Liver (tissue), 9 donors: ENCODE data around the gene IP6K3. TPM values are rescaled to one million over a fixed set of nuclear protein-coding genes. Genes with fewer than 3 reads are reported as not detected.

Source experiments
- DNase-seq: peaks from one replicate; pipeline ENCODE4 v3.0.0-alpha.2; 2017; ENCODE audit warnings: low spot score
- H3K27ac ChIP-seq, 2 donors: one replicate each; pipeline ENCODE4 v1.7.0; 2013; ENCODE audit warnings: inconsistent platforms in 2 of 2, low read length in 2 of 2, control low read depth in 1 of 2, low read depth in 1 of 2, mild to moderate bottlenecking in 1 of 2
- H3K27me3 ChIP-seq, 4 donors: one replicate each; pipeline versions ENCODE4 v1.6.1 to v1.7.0; 2013; ENCODE audit warnings: low read length in 3 of 4, inconsistent platforms in 1 of 4, mild to moderate bottlenecking in 1 of 4, moderate library complexity in 1 of 4; ENCODE audit not compliant: control insufficient read depth in 4 of 4, insufficient read depth in 4 of 4
- H3K36me3 ChIP-seq, 4 donors: one replicate each; pipeline versions ENCODE4 v1.6.1 to v1.7.0; 2013; ENCODE audit warnings: low read length in 3 of 4, mild to moderate bottlenecking in 3 of 4, low read depth in 1 of 4, moderate library complexity in 1 of 4; ENCODE audit not compliant: control insufficient read depth in 4 of 4, insufficient read depth in 3 of 4
- H3K4me1 ChIP-seq, 4 donors: one replicate each; pipeline versions ENCODE4 v1.6.1 to v1.7.0; 2013; ENCODE audit warnings: low read length in 3 of 4, mild to moderate bottlenecking in 3 of 4, moderate library complexity in 1 of 4; ENCODE audit not compliant: control insufficient read depth in 4 of 4, insufficient read depth in 4 of 4
- H3K4me3 ChIP-seq, 3 donors: one replicate each; pipeline versions ENCODE4 v1.6.1 to v1.7.0; 2013; ENCODE audit warnings: low read length in 3 of 3, control low read depth in 1 of 3, low read depth in 1 of 3, mild to moderate bottlenecking in 1 of 3
- H3K9ac ChIP-seq, 2 donors: one replicate each; pipeline ENCODE4 v1.7.0; 2013; ENCODE audit warnings: low read length in 2 of 2, mild to moderate bottlenecking in 2 of 2, moderate library complexity in 2 of 2, control low read depth in 1 of 2, low read depth in 1 of 2
- H3K9me3 ChIP-seq, 4 donors: one replicate each; pipeline versions ENCODE4 v1.6.1 to v1.7.0; 2013; ENCODE audit warnings: low read length in 3 of 4; ENCODE audit not compliant: control insufficient read depth in 4 of 4
- EGR1 ChIP-seq, 2 donors: IDR thresholded peaks; 2 replicates each; pipeline ENCODE4 v1.6.1; 2016 to 2018; ENCODE audit warnings: antibody characterized with exemption in 2 of 2, low read depth in 2 of 2
- FOXA1 ChIP-seq: IDR thresholded peaks from 2 replicates; pipeline ENCODE4 v1.6.1; 2016; ENCODE audit warnings: antibody characterized with exemption
- FOXA2 ChIP-seq: IDR thresholded peaks from 2 replicates; pipeline ENCODE4 v1.6.1; 2016; ENCODE audit warnings: antibody characterized with exemption
- GABPA ChIP-seq, 2 donors: IDR thresholded peaks in 1 of 2; conservative IDR thresholded peaks in 1 of 2; 2 replicates each; pipeline ENCODE4 v1.6.1; 2016; ENCODE audit warnings: antibody characterized with exemption in 2 of 2, mild to moderate bottlenecking in 1 of 2, moderate library complexity in 1 of 2
- HNF4G ChIP-seq: IDR thresholded peaks from 2 replicates; pipeline ENCODE4 v1.6.1; 2016; ENCODE audit warnings: antibody characterized with exemption
- JUND ChIP-seq, 2 donors: IDR thresholded peaks; 2 replicates each; pipeline ENCODE4 v1.6.1; 2016; ENCODE audit warnings: antibody characterized with exemption in 2 of 2
- MAX ChIP-seq: IDR thresholded peaks from 2 replicates; pipeline ENCODE4 v1.6.1; 2016; ENCODE audit warnings: antibody characterized with exemption
- NR2F2 ChIP-seq: IDR thresholded peaks from 2 replicates; pipeline ENCODE4 v1.6.1; 2016; ENCODE audit warnings: antibody characterized with exemption
- RAD21 ChIP-seq, 2 donors: IDR thresholded peaks; 2 replicates each; pipeline ENCODE4 v1.6.1; 2016; ENCODE audit warnings: antibody characterized with exemption in 2 of 2, mild to moderate bottlenecking in 2 of 2
- REST ChIP-seq: IDR thresholded peaks from 2 replicates; pipeline ENCODE4 v1.6.1; 2016; ENCODE audit warnings: antibody characterized with exemption, mild to moderate bottlenecking
- RXRA ChIP-seq, 2 donors: IDR thresholded peaks; 2 replicates each; pipeline ENCODE4 v1.6.1; 2017 to 2018; ENCODE audit warnings: antibody characterized with exemption in 2 of 2, mild to moderate bottlenecking in 1 of 2
- SP1 ChIP-seq: IDR thresholded peaks from 2 replicates; pipeline ENCODE4 v1.6.1; 2018; ENCODE audit warnings: antibody characterized with exemption, mild to moderate bottlenecking
- TAF1 ChIP-seq: conservative IDR thresholded peaks from 2 replicates; pipeline ENCODE4 v1.6.1; 2016; ENCODE audit warnings: antibody characterized with exemption, mild to moderate bottlenecking
- YY1 ChIP-seq: IDR thresholded peaks from 2 replicates; pipeline ENCODE4 v1.6.1; 2016; ENCODE audit warnings: antibody characterized with exemption, mild to moderate bottlenecking
- WGBS: extraction: QIAGEN DNeasy Blood & Tissue Kit; methylation state at CpG from one replicate; pipeline ENCODE4 v1.1.7; 2013; 5-methylcytosine and 5-hydroxymethylcytosine counted together
- polyA plus RNA-seq, 2 donors: library from polyadenylated mRNA; stranded (reverse) in 1 of 2; unstranded in 1 of 2; fragments of 200-250 nt in 1 of 2; fragments of >200 nt in 1 of 2; fragmentation: Nextera tagmentation in 1 of 2; extraction: Ambion mirVana in 1 of 2; gene quantifications; one replicate each; pipeline versions ENCODE4 v1.2.1 to v1.2.3, GENCODE V29; 2013 to 2015
- total RNA-seq, 2 donors: library from RNA; depleted of rRNA; stranded (reverse); fragments of >200 nt; gene quantifications; one replicate each; pipeline ENCODE4 v1.2.3, GENCODE V29; 2014
- TF ChIP-seq, protein P1 (sequence below): fragments of 150-350 bp; IDR thresholded peaks from 2 replicates; pipeline ENCODE4 v1.5.1; 2017; ENCODE audit warnings: improper control_type of control experiment, low read depth, low read length; ENCODE audit not compliant: missing input control
- TF ChIP-seq, protein P2 (sequence below): IDR thresholded peaks from 2 replicates; pipeline ENCODE4 v1.6.1; 2016; ENCODE audit warnings: antibody characterized with exemption
- TF ChIP-seq, protein P3 (sequence below): IDR thresholded peaks from 2 replicates; pipeline ENCODE4 v1.6.1; 2016; ENCODE audit warnings: antibody characterized with exemption
- donor health status: healthy.
- donor health status: healthy.
- donor health status: healthy.
- donor health status: healthy.
- donor health status: healthy.

The IP6K3 gene
- total and polyA plus RNA-seq, 4 donors, result 1.5 to 12.9 (median 6.7) TPM

DNA sequence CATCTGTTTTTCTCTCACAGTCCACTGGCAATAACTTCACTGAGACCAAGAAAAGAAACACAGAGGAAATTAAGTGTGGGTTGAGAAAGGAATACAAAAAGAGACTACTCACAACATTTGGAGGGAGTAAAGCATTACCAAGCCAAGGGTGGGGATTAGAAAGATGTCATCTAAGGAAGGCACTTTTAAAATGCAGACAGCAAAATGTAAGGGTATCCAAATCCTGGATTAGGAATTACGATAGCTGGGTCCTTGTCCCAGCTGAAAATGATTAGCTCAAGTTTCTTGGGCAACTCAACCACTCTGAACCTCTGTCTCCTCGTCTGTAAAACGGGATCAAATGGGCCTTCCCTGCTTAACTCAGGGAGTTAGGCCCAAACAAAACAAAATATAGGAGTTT is 40.0 kb upstream of the IP6K3 start:
- peak overlapping the region in 1 of 2 donors; percentile 1 for H3K9ac ChIP-seq
- H3K36me3 ChIP-seq, result peaks cover 4 to 23% (median 16%) of the 10 kb centered on the region in 4 donors
- H3K9me3 ChIP-seq, result no peaks in the 10 kb centered on the region
- peaks cover 1 to 24% (median 17%) of the 10 kb centered on the region in 4 donors for H3K4me1 ChIP-seq
- TF ChIP-seq RXRA (IDR thresholded peaks at IDR 0.05) (no peak), FOXA2 (no peak), RAD21 (IDR thresholded peaks at IDR 0.05) (no peak), GABPA (IDR thresholded peaks at IDR 0.05 in 1 of 2, conservative IDR thresholded peaks at IDR 0.05 in 1 of 2) (no peak), HNF4G (no peak), REST (no peak), JUND (IDR thresholded peaks at IDR 0.05) (no peak), NR2F2 (no peak), MAX (no peak)
- TF ChIP-seq, protein P1, sequence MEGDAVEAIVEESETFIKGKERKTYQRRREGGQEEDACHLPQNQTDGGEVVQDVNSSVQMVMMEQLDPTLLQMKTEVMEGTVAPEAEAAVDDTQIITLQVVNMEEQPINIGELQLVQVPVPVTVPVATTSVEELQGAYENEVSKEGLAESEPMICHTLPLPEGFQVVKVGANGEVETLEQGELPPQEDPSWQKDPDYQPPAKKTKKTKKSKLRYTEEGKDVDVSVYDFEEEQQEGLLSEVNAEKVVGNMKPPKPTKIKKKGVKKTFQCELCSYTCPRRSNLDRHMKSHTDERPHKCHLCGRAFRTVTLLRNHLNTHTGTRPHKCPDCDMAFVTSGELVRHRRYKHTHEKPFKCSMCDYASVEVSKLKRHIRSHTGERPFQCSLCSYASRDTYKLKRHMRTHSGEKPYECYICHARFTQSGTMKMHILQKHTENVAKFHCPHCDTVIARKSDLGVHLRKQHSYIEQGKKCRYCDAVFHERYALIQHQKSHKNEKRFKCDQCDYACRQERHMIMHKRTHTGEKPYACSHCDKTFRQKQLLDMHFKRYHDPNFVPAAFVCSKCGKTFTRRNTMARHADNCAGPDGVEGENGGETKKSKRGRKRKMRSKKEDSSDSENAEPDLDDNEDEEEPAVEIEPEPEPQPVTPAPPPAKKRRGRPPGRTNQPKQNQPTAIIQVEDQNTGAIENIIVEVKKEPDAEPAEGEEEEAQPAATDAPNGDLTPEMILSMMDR, result no peak
- TF ChIP-seq, protein P2, sequence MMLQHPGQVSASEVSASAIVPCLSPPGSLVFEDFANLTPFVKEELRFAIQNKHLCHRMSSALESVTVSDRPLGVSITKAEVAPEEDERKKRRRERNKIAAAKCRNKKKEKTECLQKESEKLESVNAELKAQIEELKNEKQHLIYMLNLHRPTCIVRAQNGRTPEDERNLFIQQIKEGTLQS, result no peak
- DNase-seq, result no peak
- H3K27me3 ChIP-seq, result no peaks in the 10 kb centered on the region
- 90% methylated on average over 3 of the region's 3 CpGs for WGBS
- peak overlapping the region in 1 of 2 donors; percentile 94 for H3K27ac ChIP-seq
- H3K4me3 ChIP-seq, result no peak overlapping the region

DNA sequence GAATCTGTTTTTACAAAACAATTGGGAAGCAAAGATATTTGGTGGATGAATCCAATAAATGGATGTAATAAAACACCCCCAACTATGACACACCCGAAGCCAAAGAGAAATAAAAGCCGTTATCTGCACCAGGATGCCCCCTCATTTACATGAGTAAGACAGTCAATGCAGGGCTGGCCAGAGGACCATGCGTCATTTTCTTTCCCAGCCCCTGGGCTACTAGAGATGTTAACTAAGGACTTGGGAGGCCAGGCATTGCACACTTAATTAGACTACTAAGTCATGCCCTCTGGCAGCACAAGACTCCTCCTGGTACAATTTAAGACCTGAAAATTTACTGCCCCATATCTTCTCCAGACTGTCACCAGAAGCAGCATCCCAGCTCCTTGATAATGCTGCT is 39.1 kb upstream of the IP6K3 start:
- Histone ChIP-seq H3K27me3 (no peaks in the 10 kb centered on the region), H3K36me3 (peaks cover 4 to 27% (median 16%) of the 10 kb centered on the region in 4 donors), H3K9me3 (no peaks in the 10 kb centered on the region), H3K4me1 (peaks cover 1 to 24% (median 17%) of the 10 kb centered on the region in 4 donors), H3K4me3 (no peak overlapping the region), H3K9ac (no peak overlapping the region), H3K27ac (peak overlapping the region in 1 of 2 donors; percentile 94)
- DNase-seq, result no peak
- WGBS, result 64% methylated on average over 3 of the region's 3 CpGs
- TF ChIP-seq FOXA2 (no peak), YY1 (no peak), RXRA (IDR thresholded peaks at IDR 0.05) (no peak), GABPA (IDR thresholded peaks at IDR 0.05 in 1 of 2, conservative IDR thresholded peaks at IDR 0.05 in 1 of 2) (no peak), EGR1 (IDR thresholded peaks at IDR 0.05; ENCODE audit: low read depth in 2 of 2) (no peak), JUND (IDR thresholded peaks at IDR 0.05) (no peak), HNF4G (no peak), NR2F2 (no peak), TAF1 (no peak), SP1 (no peak), REST (no peak), FOXA1 (no peak)
- TF ChIP-seq, protein P3, sequence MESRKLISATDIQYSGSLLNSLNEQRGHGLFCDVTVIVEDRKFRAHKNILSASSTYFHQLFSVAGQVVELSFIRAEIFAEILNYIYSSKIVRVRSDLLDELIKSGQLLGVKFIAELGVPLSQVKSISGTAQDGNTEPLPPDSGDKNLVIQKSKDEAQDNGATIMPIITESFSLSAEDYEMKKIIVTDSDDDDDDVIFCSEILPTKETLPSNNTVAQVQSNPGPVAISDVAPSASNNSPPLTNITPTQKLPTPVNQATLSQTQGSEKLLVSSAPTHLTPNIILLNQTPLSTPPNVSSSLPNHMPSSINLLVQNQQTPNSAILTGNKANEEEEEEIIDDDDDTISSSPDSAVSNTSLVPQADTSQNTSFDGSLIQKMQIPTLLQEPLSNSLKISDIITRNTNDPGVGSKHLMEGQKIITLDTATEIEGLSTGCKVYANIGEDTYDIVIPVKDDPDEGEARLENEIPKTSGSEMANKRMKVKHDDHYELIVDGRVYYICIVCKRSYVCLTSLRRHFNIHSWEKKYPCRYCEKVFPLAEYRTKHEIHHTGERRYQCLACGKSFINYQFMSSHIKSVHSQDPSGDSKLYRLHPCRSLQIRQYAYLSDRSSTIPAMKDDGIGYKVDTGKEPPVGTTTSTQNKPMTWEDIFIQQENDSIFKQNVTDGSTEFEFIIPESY, result no peak
- TF ChIP-seq, protein P2, result no peak
- TF ChIP-seq, protein P1, result no peak
